Measurements from ENCODE around the gene LURAP1L.

The LURAP1L gene

GRCh38 chr9:12813960-12814876, 39.4 kb downstream of the LURAP1L start:
- peak; percentile 67 for DNase-seq (ENCODE audit: low spot score)

GRCh38 chr9:12814877-12815237, 40.0 kb downstream of the LURAP1L start:
- DNase-seq (ENCODE audit: low spot score), result no peak

GRCh38 chr9:12815888-12816287, 41.1 kb downstream of the LURAP1L start:
- no peak for DNase-seq (ENCODE audit: low spot score)

GRCh38 chr9:12816656-12817101, 41.9 kb downstream of the LURAP1L start:
- no peak for DNase-seq (ENCODE audit: low spot score)

DNA sequence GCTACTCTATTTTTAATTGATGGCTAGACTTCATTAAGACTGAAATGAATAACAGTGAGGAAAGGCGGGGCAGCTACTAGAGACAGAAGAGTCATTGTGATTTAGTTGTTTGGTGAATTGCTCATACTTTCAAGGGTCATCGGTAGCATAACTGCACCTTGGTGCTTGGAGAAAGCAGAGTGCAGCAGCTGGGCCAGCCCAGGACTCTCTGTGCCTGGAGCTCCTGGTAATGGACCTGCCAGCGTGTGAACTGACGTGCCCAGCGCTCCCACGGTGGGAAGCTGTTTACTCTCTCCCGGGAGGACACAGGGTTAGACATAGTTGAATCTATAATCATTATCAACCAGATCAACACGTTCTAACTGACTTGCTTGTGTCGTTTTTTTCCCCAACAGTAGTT, 42.9 kb downstream of the LURAP1L start:
- no peak for DNase-seq (ENCODE audit: low spot score)

- no peak for DNase-seq (ENCODE audit: low spot score)
Observed at GRCh38 chr9:12818431-12819000, 43.7 kb downstream of the LURAP1L start.

DNA sequence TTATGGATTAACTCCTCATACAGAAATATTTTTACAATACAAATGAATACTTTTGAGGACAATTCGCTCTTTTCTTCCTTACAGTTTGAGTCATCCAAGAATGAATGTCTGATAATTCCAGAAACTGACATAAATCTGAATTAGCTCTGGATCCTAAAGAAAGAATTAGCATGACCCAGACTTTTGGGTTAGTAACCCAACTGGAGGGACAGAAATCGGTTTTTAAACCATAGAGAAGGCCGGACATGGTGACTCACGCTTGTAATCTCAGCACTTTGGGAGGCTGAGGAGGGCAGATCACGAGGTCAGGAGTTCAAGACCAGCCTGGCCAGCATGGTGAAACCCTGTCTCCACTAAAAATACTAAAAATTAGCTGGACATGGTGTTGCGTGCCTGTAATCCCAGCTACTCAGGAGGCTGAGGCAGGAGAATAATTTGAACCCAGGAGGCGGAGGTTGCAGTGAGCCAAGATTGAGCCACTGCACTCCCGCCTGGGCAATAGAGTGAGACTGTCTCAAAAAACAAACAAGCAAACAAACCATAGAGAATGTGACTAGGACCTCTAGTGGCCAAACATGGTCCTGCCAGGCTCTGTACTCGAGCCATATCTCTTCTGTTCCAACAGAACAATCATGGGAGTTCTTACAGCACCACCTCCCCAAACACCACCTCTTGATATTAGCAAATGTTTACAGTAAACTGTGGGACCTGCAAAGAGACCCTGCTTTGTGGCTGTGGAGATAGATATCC, 44.8 kb downstream of the LURAP1L start:
- no peak for DNase-seq (ENCODE audit: low spot score)

- DNase-seq (ENCODE audit: low spot score), result no peak
Observed at GRCh38 chr9:12822111-12822510, 47.3 kb downstream of the LURAP1L start.

DNA sequence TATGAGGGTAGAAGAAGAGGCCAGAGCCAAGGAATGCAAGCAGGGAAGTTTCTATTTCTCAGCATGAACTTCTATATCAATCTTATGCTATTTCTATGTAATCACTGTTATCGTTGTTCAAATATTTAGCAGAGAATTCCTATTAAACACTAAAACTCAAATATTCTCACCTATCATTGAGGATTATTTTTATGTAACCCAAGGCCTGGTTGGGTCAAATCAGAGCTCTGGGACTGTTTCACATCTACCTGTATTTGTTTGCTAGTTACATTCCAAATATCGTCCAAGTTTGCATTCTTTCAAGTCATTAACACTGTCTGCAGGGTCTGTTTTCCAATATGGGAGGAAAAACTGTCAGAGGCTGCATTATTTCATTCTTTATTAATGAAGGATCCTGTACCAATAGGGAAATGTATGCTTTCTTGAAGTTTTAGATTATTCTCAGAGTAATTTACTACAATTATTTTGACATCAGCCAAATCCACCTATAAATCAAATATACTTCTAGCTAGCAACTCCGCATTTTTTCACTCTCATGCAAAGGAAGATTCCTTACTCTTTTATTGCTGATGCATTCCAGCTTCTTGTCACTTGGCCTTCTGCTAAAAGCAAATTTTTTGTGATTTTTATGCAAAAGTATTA, 52.2 kb downstream of the LURAP1L start:
- DNase-seq (ENCODE audit: low spot score), result no peak

- DNase-seq (ENCODE audit: low spot score), result no peak
Observed at GRCh38 chr9:12833701-12834100, 58.9 kb downstream of the LURAP1L start.

- peak; percentile 21 for DNase-seq (ENCODE audit: low spot score)
Observed at GRCh38 chr9:12838546-12838945, 63.7 kb downstream of the LURAP1L start.

- DNase-seq (ENCODE audit: low spot score), result no peak
Observed at GRCh38 chr9:12843735-12844134, 68.9 kb downstream of the LURAP1L start.

GRCh38 chr9:12846035-12846434, 71.2 kb downstream of the LURAP1L start:
- DNase-seq (ENCODE audit: low spot score), result no peak

DNA sequence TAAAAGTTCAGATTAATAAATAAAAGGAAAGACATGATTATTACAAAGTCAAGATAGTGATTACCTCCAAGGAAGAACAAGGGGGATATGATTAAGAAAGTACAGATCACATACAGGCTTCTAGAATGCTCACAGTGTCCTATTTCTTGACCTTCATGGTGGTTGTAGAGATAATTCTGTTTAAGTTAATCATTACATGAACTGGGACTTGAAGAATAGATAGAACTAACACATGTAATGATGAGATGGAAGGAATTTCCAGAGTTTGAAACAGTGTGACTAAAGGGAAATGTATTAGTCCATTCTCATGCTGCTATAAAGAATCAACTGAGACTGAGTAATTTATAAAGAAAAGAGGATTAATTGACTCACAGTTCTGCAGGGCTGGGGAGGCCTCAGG, 72.7 kb downstream of the LURAP1L start:
- no peak for DNase-seq (ENCODE audit: low spot score)

DNA sequence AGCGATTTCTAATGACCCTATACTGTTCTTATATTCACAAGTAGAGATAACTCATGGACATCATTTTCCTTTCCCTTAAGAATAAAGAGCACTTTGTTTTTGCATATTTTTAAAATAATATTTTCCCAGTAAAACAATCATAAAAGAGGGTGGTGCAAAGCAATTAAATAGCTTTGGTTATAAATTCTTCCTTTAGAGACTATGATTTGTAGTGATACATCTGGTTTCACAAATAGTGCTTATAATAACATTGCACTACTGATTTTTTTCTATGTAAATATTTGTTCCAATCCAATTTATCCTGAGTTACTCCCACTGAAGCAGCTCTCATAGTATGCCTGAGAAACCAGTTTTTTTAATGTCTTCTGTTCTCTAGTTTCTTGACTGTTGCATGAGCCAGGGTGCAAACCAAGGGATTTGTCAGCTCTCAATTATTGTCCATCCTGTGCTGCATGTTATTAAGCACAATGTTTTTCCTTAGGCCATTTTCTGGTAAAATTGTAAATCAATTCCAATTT, 74.7 kb downstream of the LURAP1L start:
- no peak for DNase-seq (ENCODE audit: low spot score)

GRCh38 chr9:12851341-12852090, 76.7 kb downstream of the LURAP1L start:
- no peak for DNase-seq (ENCODE audit: low spot score)

DNA sequence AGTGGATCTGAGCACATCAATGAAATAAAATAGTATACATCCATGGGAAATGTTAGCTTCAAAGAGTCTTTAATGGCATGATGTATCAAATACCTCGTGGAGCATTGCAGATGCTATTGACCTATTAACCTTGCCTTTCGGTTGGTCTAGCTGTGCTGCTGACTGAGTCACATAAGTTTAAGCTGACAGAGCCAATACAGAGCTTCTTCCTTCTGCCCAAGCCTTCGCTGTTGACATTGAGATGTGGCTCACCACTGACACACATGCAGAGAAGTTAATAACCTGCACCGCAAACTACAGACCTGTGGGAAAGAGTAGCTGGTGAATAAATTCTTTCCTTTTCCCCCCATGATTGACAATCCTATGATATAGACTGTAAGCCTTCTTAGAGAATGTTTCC, 78.2 kb downstream of the LURAP1L start:
- DNase-seq (ENCODE audit: low spot score), result no peak

- no peak for DNase-seq (ENCODE audit: low spot score)
Observed at GRCh38 chr9:12854221-12854620, 79.4 kb downstream of the LURAP1L start.

DNA sequence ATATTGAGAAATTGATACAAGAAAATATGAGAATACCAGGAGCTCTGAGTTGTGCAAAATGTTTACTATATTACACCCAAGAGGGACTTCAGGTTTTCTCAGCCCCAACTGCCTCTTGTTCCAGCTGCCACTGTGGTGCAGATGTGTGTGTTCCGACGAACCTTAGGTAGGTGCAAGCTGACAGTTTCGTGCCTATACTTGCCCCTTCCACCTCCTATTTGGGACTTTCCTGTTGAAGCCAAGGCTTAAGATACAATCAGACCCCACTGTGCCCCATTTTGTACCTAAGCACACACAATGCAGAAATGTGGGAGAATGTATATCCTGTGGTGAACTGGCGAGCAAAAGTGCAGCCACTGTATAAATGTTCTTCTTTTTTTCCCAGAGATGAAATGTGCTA, 80.2 kb downstream of the LURAP1L start:
- no peak for DNase-seq (ENCODE audit: low spot score)

DNA sequence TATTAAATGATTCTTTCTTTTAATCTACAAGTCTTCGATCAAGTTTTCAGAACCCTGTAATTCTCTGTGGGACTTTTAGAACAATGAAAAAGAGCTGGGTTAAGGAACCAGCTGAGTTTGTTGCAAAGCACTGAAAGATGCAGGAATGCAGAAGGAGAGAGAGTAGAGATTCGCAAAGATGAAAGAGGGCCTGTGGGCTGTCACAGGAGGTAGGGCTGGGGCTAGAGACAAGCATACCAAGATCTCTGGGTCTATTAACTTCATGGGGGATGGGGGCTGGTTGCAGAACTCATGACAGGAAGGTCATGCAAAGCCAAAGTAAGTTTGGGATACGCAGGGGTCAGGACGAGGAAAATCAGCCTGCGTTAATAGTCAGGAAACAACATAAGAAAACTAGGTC, 81.8 kb downstream of the LURAP1L start:
- DNase-seq (ENCODE audit: low spot score), result no peak

- peak; percentile 8 for DNase-seq (ENCODE audit: low spot score)
Observed at GRCh38 chr9:12859704-12860251, 85.0 kb downstream of the LURAP1L start.
